NCI-H82 (cell line): ENCODE measurements around the gene NUDT7.
A peak's percentile ranks its signal among the peaks of the same experiment; 100 is the strongest.

Source experiments
- DNase-seq: peaks from one replicate; lab custom pipeline; 2025; lab: John Stamatoyannopoulos, UW

Gene NUDT7

GRCh38 chr16:77724174-77724573, 1.9 kb downstream of the NUDT7 start:
- no peak for DNase-seq

GRCh38 chr16:77729951-77730350, 7.6 kb downstream of the NUDT7 start:
- DNase-seq, result no peak

DNA sequence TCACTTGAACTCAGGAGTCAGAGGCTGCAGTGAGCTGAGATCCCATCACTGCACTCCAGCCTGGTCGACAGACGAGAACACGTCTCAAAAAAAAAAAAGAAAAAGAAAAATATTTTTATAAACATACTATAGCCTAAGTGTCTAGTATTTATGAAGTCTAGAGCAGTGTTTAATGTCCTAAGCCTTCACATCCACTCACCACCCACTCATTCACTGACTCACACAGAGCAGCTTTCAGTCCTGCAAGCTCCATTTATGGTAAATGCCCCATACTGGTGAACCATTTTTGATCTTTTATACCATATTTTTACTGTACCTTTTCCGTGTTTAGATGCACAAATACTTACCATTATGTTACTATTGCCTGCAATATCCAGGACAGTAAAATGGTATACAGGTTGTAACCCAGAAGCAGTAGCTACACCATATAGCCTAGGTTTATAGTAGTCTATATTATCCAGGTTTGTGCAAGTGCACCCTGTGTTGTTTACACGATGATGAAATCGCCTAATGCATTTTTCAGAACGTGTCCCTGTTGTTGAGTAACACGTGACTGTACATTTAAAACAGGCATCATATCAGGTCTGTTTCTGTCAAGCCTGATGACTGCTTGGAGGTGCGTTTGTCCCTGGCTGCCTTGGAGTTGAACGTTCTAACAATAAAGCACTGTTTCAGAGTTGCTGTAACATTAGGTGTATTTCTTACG, 10.1 kb downstream of the NUDT7 start:
- DNase-seq, result no peak

GRCh38 chr16:77736879-77737278, 14.6 kb downstream of the NUDT7 start:
- no peak for DNase-seq

DNA sequence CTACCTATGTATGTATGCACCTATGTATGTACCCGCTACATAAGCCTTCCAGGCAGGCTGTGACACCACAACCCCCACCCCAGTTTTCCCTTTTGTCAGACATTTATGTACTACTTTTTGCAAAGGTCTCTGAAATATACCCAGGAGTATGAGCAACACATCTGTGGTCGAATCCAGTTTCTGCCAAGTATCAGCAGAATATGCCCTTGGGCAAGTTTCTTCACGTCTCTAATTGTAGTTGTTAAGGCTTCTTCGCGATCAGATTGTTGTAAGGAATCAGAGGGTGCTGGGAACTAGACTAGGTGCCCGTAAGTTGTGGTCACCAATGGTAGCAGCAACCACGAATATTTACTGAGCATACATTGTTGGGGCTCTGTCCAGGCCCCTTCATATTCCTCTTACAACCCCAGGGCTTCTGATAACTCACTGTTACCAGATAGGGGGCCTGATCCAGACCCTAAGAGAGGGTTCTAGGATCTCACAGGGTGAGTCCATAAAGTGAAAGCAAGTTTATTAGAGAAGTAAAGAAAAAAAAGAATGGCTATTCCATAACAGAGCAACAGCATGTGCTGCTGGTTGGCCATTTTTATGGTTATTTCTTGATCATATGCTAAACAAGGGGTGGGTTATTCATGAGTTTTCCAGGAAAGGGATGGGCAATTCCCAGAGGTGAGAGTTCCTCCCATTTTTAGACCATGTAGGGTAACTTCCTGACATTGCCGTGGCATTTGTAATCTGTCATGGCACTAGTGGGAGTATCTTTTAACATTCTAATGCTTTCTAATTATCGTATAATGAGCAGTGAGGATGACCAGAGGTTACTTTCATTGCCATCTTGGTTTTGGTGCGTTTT, 16.6 kb downstream of the NUDT7 start:
- DNase-seq, result no peak

GRCh38 chr16:77739559-77739892, 17.2 kb downstream of the NUDT7 start:
- no peak for DNase-seq

DNA sequence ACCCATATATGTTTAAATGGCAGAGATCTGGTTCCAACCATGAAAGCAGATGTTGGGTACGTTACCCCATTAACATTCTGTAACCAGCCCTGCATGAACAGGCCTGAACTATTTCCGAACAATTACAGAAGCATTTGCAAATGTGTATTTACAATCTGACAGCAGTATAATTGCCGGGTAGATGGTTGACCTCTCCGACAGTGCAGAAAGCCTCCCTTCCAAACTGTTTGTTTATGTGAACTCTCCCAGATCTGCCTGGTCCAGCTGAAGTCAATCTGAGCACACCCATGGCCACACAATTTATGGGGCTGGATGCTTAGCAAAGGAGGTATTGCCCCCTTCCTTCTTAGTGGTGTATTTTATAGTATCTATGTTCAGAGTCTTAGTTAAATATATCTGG, 21.8 kb downstream of the NUDT7 start:
- no peak for DNase-seq

DNA sequence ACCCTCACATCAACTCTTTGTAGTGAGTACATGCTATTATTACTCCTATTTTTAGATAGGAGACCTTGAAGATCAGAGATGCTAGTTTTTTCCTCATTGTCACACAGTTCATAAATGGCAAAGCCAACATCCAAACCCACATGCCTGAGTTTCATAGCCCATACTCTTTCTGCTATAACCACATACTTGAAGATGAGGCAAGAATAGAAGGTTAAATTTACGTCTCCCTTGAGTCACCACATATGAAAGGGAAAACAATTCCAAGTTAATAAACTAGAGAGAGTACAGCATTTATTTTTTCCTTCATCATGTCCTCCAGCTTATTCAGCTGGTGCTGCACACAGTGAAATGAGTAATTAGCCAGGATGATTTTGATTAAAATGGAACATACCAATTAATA, 23.7 kb downstream of the NUDT7 start:
- no peak for DNase-seq

DNA sequence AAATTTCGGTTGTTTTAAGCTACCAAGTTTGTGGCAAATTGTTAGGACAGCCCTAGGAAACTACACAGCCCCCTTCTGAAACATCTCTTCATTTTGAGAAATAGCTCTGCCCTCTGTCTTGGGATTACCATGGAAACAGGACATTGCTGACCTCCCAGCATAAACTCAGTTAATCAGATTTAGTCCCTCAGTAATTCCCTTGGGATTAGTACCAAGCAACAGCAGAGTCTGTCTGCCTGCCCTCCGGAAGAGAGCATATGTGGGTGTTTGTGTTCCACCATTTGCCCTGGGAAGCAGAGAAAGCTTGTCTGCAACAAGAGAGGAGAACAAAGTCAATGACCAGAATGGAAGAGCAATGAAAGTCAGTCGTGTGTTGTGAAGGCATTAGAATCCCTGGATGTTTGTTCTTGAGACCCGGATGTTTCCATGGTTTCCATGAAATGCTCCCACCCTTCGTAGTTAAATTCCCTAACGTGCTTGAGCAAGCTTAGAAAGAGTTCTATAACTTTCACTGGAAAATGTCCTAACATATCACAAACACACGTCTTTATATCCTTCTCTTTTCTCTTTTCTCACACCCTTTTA, 26.2 kb downstream of the NUDT7 start:
- DNase-seq, result peak; percentile 92

DNA sequence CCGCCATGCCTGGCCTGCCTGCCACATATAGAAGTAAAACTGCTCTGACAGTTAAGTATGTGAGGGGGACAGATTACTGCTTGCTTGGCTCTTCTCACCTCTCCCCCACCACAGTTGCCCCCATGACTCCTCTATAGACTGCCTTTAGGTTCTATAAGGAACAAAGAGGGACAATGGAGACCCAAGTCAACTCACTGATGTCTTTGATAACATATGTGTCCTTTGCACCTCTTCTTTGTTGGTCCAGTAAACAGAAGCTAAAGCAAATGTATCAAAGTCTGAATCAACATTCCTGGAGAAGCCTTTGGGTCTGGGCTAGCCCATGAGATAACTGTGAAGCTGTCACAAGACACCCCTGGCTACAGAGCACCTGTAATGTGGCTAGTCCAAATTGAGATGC, 27.1 kb downstream of the NUDT7 start:
- DNase-seq, result peak; percentile 44

GRCh38 chr16:77758046-77758445, 35.7 kb downstream of the NUDT7 start:
- no peak for DNase-seq

DNA sequence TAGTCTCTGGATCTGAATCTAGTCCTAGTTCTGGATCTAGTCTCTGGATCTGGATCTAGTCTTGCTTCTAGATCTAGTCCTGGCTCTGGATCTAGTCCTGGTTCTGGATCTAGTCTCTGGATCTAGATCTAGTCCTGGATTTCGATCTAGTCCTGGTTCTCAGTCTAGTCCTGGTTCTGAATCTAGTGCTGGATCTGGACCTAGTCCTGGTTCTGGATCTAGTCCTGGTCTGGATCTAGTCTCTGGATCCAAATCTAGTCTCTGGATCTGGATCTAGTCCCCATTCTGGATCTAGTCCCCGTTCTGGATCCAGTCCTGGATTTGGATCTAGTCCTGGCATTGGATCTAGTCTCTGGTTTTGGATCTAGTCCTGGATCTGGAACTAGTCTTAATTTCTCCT, 36.2 kb downstream of the NUDT7 start:
- DNase-seq, result no peak

- DNase-seq, result peak; percentile 8
Measured at GRCh38 chr16:77759201-77759600, 36.9 kb downstream of the NUDT7 start.

- DNase-seq, result peak; percentile 31
Measured at GRCh38 chr16:77759821-77760220, 37.5 kb downstream of the NUDT7 start.

GRCh38 chr16:77760800-77761199, 38.5 kb downstream of the NUDT7 start:
- DNase-seq, result peak; percentile 41

GRCh38 chr16:77761204-77761603, 38.9 kb downstream of the NUDT7 start:
- peak; percentile 79 for DNase-seq

- DNase-seq, result no peak
Measured at GRCh38 chr16:77762262-77762661, 39.9 kb downstream of the NUDT7 start.

DNA sequence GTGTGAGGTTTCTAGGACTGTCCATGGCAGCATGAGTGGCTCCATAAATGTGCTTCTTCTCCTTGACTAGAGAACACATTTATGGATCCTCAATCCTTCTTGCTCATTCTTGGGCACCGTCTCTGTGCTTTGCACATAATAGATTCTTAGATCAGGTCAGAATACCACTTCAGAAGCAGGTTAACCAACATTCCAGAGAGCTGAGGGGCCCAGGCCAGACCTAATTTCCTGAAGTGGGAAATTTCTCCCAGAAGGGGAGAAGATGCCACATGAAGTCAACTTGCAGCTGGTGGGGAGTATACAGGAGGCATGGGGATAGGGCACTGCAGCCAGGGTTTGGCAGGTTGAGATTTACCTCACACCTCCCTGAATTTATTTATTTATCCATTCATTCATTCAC, 41.7 kb downstream of the NUDT7 start:
- no peak for DNase-seq

DNA sequence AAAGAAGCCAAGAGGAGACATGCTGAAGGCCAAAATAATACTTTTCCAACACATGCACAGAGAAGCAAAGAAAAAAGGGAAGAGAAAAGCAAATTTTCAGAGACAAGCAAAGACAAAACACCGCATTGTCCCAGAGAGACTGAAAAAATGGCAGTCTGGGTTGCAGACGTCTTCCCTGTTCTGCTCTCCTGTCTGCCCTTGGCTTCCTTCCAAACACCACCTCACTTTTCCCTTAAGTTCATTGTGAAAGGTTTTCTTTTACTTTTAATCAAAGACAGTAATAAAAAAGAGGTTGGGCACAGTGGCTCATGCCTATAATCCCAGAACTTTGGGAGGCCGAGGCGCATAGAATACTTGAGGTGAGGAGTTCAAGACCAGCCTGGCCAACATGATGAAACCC, 44.9 kb downstream of the NUDT7 start:
- DNase-seq, result no peak

- DNase-seq, result no peak
Measured at GRCh38 chr16:77767826-77768225, 45.5 kb downstream of the NUDT7 start.

DNA sequence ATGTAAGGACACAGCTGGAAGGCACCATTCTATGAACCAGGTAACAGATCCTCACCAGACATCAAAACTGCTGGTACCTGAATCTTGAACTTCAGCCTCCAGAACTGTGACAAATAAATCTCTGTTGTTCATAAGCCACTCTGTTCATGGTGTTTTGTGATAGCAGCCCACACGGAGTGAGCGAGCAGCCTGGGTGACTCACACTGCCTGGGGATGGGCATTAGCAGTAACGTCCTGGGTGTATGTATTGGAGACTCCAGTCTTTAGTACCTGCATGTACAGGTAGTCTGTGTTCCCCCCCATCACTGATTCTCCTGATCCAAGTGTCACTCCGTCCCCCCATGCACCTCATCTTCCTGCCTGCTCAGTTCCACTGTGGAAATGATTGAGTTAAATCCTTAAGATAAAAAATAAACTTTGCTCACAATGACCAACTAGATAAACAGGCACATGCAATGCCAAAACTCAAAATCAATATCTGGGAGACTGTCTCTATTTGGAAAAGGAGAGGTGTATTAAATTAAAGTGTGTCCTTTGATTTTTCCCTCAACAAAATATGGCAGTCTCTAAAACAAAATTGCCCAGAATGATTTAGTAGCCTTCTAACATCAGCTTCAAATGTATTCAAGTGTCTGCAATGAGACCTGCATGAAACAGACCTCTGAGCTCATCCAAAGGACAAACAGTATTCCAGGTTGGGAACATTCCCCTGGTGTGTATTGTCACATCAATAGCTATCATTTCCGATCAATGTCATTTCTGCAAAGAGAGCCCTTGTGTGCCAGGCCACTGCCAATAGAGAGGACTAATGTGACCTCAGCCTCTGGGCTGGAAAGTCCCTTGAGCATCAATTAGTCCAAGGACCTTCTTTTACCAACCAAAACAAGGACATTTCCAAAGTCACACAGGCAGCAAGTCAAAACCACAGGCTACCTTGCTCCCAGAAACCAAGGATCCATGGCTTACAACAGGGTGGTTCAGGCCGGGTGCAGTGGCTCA, 53.9 kb downstream of the NUDT7 start:
- no peak for DNase-seq

- no peak for DNase-seq
Measured at GRCh38 chr16:77777745-77778144, 55.4 kb downstream of the NUDT7 start.
